Left lung (tissue), 10 donors: Measurements from ENCODE around the gene FAXC. TPM values are rescaled to one million over a fixed set of nuclear protein-coding genes. Genes with fewer than 3 reads are reported as not detected.
A peak's percentile ranks its signal among the peaks of the same experiment; 100 is the strongest.

ENCODE experiments used
- ATAC-seq: fragments of 200-7000 bp; cut with Tn5 transposase; one replicate; pipeline ENCODE4 v1.9.1; 2020; ENCODE audit warnings: moderate library complexity
- DNase-seq, 4 donors: peaks; one replicate each; pipeline ENCODE4 v3.0.0-alpha.2; 2013 to 2020
- H3K27ac ChIP-seq, 2 donors: fragments of 200-600 bp; sonication (generic) in 1 of 2; one replicate each; pipeline versions ENCODE4 v1.5.0 to v1.8.0; 2020 to 2021
- H3K27me3 ChIP-seq, 2 donors: fragments of 200-600 bp; sonication (generic) in 1 of 2; one replicate each; pipeline versions ENCODE4 v1.5.0 to v1.8.0; 2020 to 2021
- H3K36me3 ChIP-seq, 2 donors: fragments of 200-600 bp; sonication (generic) in 1 of 2; one replicate each; pipeline versions ENCODE4 v1.5.0 to v1.8.0; 2020 to 2021
- H3K4me1 ChIP-seq, 2 donors: fragments of 200-600 bp; one replicate each; pipeline ENCODE4 v1.8.0; 2021
- H3K4me3 ChIP-seq, 2 donors: fragments of 200-600 bp; sonication (generic) in 1 of 2; one replicate each; pipeline versions ENCODE4 v1.5.0 to v1.8.0; 2020 to 2021; ENCODE audit warnings: mild to moderate bottlenecking in 1 of 2
- H3K9me3 ChIP-seq, 2 donors: fragments of 200-600 bp; sonication (generic) in 1 of 2; one replicate each; pipeline versions ENCODE4 v1.5.0 to v1.8.0; 2020 to 2021
- intact Hi-C, 2 donors: fragments of 100-400 bp; cut with DNase I; formaldehyde crosslinking; loops; one replicate each; pipeline versions ENCODE4 v1.11.2 to v1.14.2; 2022
- polyA plus RNA-seq, 6 donors: library from polyadenylated mRNA; unstranded; fragments of 120-200 nt; gene quantifications; one replicate each; pipeline ENCODE4 v1.2.1, GENCODE V29; 2013; ENCODE audit not compliant: insufficient read length in 6 of 6
- total RNA-seq, 2 donors: library from RNA; stranded (reverse); fragmentation: NEBNext Ultra II Directional; extraction: Animal tissue kit (Norgen Biotek cat#: 25700); gene quantifications; one replicate each; pipeline ENCODE4 v1.2.1, GENCODE V29; 2021
- TF ChIP-seq, protein P1 (sequence below), 2 donors: fragments of 200-600 bp; sonication (generic) in 1 of 2; IDR thresholded peaks; one replicate each; pipeline versions ENCODE4 v1.5.0 to v1.8.0; 2021; ENCODE audit warnings: antibody characterized with exemption in 2 of 2
- donor health status: DM: no; HTN: yes; CAD: no.
- donor health status: DM: no; HTN: no; CAD: no.

The FAXC gene
- total and polyA plus RNA-seq, 8 donors, result 5.2 to 12.7 (median 8.6) TPM

DNA sequence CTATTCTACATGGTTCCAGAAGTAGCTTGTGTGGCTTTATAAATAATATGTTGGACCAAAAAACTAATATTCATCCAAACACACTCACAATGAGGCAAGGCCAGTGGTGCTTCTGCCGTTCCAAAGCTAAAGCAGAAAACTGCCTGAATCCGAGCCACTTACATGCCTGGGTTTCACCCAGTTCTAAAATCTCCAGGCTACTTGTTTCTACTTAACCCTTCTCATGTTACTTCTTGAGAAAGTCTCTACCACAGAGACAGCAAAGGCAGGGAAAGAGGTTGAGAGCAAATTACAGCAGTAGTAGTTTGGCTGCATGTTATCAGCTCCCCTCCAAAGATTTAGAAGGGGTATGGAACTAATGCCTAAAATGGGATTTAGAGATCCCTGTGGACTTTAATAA lies 62.0 kb downstream of the FAXC start:
- DNase-seq (no peak), ATAC-seq (no peak)
- H3K4me3 ChIP-seq, result no peak overlapping the region
- H3K4me1 ChIP-seq, result no peaks in the 10 kb centered on the region
- no peaks in the 10 kb centered on the region for H3K9me3 ChIP-seq
- no peaks in the 10 kb centered on the region for H3K36me3 ChIP-seq
- H3K27me3 ChIP-seq, result no peaks in the 10 kb centered on the region
- H3K27ac ChIP-seq, result no peak overlapping the region
- TF ChIP-seq, protein P1, sequence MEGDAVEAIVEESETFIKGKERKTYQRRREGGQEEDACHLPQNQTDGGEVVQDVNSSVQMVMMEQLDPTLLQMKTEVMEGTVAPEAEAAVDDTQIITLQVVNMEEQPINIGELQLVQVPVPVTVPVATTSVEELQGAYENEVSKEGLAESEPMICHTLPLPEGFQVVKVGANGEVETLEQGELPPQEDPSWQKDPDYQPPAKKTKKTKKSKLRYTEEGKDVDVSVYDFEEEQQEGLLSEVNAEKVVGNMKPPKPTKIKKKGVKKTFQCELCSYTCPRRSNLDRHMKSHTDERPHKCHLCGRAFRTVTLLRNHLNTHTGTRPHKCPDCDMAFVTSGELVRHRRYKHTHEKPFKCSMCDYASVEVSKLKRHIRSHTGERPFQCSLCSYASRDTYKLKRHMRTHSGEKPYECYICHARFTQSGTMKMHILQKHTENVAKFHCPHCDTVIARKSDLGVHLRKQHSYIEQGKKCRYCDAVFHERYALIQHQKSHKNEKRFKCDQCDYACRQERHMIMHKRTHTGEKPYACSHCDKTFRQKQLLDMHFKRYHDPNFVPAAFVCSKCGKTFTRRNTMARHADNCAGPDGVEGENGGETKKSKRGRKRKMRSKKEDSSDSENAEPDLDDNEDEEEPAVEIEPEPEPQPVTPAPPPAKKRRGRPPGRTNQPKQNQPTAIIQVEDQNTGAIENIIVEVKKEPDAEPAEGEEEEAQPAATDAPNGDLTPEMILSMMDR (IDR thresholded peaks at IDR 0.05), result no peak
- intact Hi-C loops, result no loop called here

DNA sequence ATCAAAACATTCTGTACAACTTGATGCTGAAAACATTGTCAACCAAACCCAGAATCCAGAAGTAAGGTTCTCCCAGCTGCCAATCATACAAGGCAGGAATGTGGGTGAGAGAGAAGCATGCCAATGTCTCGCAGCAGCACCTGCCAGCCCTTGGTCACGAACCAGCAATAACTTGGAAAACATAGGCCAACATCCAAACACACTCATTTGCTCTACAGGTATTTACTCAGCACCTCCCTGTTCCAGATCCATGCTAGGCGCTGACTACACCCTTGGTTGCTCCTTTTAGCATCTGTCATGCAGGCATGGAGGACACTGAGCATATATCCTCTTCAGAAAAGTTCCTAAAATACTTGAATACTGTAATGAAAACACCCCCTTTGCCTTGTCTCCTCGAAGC lies 63.6 kb downstream of the FAXC start:
- intact Hi-C loops, result no loop called here
- ATAC-seq, result peak; percentile 84
- H3K27me3 ChIP-seq, result no peaks in the 10 kb centered on the region
- no peak overlapping the region for H3K4me3 ChIP-seq
- no peaks in the 10 kb centered on the region for H3K36me3 ChIP-seq
- H3K27ac ChIP-seq, result no peak overlapping the region
- H3K4me1 ChIP-seq, result no peaks in the 10 kb centered on the region
- TF ChIP-seq, protein P1 (IDR thresholded peaks at IDR 0.05), result no peak
- H3K9me3 ChIP-seq, result no peaks in the 10 kb centered on the region
- no peak for DNase-seq

DNA sequence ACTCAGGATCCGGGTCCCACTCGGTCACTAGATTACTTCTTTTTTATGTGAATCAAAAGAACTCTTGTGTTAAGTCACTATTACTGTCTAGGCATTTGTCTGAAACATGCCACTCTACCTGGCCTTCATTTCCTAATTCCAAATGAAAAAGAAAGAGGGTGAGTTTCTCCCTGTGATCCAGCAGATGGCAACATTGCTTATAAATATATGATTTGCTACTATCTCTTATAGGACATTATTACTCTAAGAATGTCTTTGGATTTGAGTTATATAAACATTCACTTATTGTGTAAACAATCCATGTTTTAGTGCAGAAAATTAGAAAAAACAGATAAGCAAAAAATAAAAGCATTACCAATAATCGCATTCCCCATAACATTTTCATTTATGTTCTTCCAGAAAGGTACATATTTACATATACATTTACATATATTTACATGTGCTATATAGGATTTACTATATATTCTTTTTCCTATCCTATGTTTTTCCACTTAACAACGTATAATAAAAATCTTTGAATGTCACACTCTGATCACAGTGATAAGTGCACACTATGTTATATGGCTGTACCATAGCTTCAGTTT lies 66.9 kb downstream of the FAXC start:
- DNase-seq, result peak in 2 of 4 donors; percentile 4 to 13
- H3K4me3 ChIP-seq, result no peak overlapping the region
- TF ChIP-seq, protein P1 (IDR thresholded peaks at IDR 0.05), result peak; percentile 10 to 26
- no peaks in the 10 kb centered on the region for H3K36me3 ChIP-seq
- no peaks in the 10 kb centered on the region for H3K27me3 ChIP-seq
- intact Hi-C loops, result no loop called here
- no peaks in the 10 kb centered on the region for H3K9me3 ChIP-seq
- ATAC-seq, result peak; percentile 50
- no peak overlapping the region for H3K27ac ChIP-seq
- no peaks in the 10 kb centered on the region for H3K4me1 ChIP-seq

- Histone ChIP-seq H3K36me3 (no peaks in the 10 kb centered on the region), H3K4me1 (no peaks in the 10 kb centered on the region), H3K9me3 (no peaks in the 10 kb centered on the region), H3K27me3 (no peaks in the 10 kb centered on the region), H3K4me3 (no peak overlapping the region), H3K27ac (no peak overlapping the region)
- intact Hi-C loops, result no loop called here
- TF ChIP-seq, protein P1 (IDR thresholded peaks at IDR 0.05), result no peak
- no peak for DNase-seq
- no peak for ATAC-seq
These were observed 72.7 kb downstream of the FAXC start for GRCh38 chr6:99276747-99277146.

- H3K27ac ChIP-seq, result no peak overlapping the region
- intact Hi-C loops, result no loop called here
- no peaks in the 10 kb centered on the region for H3K36me3 ChIP-seq
- H3K9me3 ChIP-seq, result peaks cover 0 to 4% of the 10 kb centered on the region in 2 donors
- no peaks in the 10 kb centered on the region for H3K4me1 ChIP-seq
- TF ChIP-seq, protein P1 (IDR thresholded peaks at IDR 0.05), result no peak
- DNase-seq, result peak in 2 of 4 donors; percentile 32 to 49
- no peak for ATAC-seq
- H3K27me3 ChIP-seq, result no peaks in the 10 kb centered on the region
- H3K4me3 ChIP-seq, result no peak overlapping the region
These were observed 78.6 kb downstream of the FAXC start for GRCh38 chr6:99270826-99271225.
